GM12878 (cell line): ENCODE measurements around the gene C17orf107.

Experiments used
- BHLHE40 ChIP-seq, 2 experiments: fragments of 450-650 bp in 1 of 2; IDR thresholded peaks; 2 replicates each; pipeline ENCODE4 v1.6.1; 2011 to 2017; ENCODE audit warnings: low read depth in 2 of 2, borderline replicate concordance in 1 of 2, improper control_type of control experiment in 1 of 2, low read length in 1 of 2, mild to moderate bottlenecking in 1 of 2
- BMI1 ChIP-seq: fragments of 450-650 bp; IDR thresholded peaks from 2 replicates; pipeline ENCODE4 v1.6.1; 2016; ENCODE audit warnings: mild to moderate bottlenecking, moderate library complexity, borderline replicate concordance
- BRCA1 ChIP-seq: IDR thresholded peaks from 2 replicates; pipeline ENCODE4 v1.6.1; 2011; ENCODE audit warnings: low read depth, low read length, improper control_type of control experiment
- EGR1 ChIP-seq, 2 experiments: IDR thresholded peaks; 1 replicate in 1 of 2; 2 replicates in 1 of 2; pipeline ENCODE4 v1.6.1; 2011 to 2012; ENCODE audit warnings: low read depth in 2 of 2, low read length in 2 of 2, borderline replicate concordance in 1 of 2, mild to moderate bottlenecking in 1 of 2, moderate library complexity in 1 of 2
- EP300 ChIP-seq, 2 experiments: fragments of 150-350 bp in 1 of 2; IDR thresholded peaks; 2 replicates each; pipeline ENCODE4 v1.6.1; 2011 to 2012; ENCODE audit warnings: low read depth in 2 of 2, low read length in 2 of 2, borderline replicate concordance in 1 of 2, improper control_type of control experiment in 1 of 2, inconsistent platforms in 1 of 2; ENCODE audit not compliant: control insufficient read depth in 1 of 2
- FOS ChIP-seq: IDR thresholded peaks from 3 replicates; pipeline ENCODE4 v1.6.1; 2011; ENCODE audit warnings: borderline replicate concordance; ENCODE audit not compliant: insufficient read length; ENCODE audit errors: extremely low read depth
- MLLT1 ChIP-seq: fragments of 450-650 bp; IDR thresholded peaks from 2 replicates; pipeline ENCODE4 v1.6.1; 2016; ENCODE audit warnings: mild to moderate bottlenecking
- SMARCA5 ChIP-seq: fragments of 450-650 bp; IDR thresholded peaks from 2 replicates; pipeline ENCODE4 v1.6.1; 2017; ENCODE audit warnings: mild to moderate bottlenecking
- TF ChIP-seq, protein P1 (sequence below), 3 experiments: IDR thresholded peaks in 2 of 3; conservative IDR thresholded peaks in 1 of 3; 2 replicates each; pipeline ENCODE4 v1.5.1; 2011; ENCODE audit warnings: low read depth in 3 of 3, low read length in 3 of 3, mild to moderate bottlenecking in 3 of 3, control low read depth in 2 of 3, moderate library complexity in 2 of 3, inconsistent platforms in 1 of 3, mixed read lengths in 1 of 3; ENCODE audit not compliant: control insufficient read depth in 2 of 3, insufficient read depth in 1 of 3; ENCODE audit errors: extremely low read depth in 1 of 3
- TF ChIP-seq, protein P2 (sequence below): IDR thresholded peaks from 2 replicates; pipeline ENCODE4 v1.6.1; 2012; ENCODE audit warnings: mild to moderate bottlenecking, low read depth, low read length

DNA sequence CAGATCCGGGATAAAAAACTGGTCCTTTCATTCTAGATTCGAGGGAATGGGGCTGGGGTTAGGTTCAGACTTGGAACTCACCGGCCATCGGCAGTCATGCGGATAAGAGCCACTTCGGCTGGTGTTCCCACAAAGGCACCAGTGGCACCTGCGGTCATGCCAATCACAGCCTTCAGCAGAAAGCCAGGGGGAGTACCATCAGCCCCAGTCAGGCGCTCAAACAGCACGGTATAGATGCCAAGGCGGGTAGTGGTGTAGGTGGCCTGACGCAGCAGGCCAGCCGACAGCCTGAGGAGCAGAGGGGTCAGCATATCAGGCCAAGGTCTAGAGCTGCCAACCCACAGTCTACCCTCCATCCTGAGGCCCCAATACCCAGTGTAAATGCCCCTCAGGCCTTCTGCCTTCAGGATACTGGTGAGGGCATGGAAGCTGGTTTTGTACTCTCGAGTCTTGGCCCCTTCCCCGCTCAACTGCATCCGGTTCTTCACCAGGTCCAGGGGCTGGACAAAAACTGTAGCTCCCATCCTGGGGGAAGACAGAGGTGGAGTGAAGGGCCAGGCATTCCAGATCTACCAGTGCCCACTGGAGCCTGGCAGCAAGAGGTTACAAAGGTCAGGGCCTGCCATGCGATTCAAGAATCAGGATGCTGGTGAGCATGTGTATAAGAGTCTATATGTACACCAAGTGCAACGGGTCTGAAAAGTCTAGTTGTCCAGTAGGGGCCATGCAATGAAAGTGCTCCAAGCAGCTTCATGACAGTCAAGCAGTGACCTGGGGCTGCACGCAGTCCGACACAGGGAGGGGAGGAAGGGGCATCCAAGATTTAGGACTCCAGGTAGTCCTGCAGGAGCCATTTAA, 39.6 kb downstream of the C17orf107 start:
- TF ChIP-seq EGR1 (IDR thresholded peaks at IDR 0.05; ENCODE audit: borderline replicate concordance in 1 of 2, low read depth in 2 of 2, low read length in 2 of 2), result no peak
- TF ChIP-seq BMI1, result no peak
- TF ChIP-seq, protein P1, sequence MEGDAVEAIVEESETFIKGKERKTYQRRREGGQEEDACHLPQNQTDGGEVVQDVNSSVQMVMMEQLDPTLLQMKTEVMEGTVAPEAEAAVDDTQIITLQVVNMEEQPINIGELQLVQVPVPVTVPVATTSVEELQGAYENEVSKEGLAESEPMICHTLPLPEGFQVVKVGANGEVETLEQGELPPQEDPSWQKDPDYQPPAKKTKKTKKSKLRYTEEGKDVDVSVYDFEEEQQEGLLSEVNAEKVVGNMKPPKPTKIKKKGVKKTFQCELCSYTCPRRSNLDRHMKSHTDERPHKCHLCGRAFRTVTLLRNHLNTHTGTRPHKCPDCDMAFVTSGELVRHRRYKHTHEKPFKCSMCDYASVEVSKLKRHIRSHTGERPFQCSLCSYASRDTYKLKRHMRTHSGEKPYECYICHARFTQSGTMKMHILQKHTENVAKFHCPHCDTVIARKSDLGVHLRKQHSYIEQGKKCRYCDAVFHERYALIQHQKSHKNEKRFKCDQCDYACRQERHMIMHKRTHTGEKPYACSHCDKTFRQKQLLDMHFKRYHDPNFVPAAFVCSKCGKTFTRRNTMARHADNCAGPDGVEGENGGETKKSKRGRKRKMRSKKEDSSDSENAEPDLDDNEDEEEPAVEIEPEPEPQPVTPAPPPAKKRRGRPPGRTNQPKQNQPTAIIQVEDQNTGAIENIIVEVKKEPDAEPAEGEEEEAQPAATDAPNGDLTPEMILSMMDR (IDR thresholded peaks at IDR 0.05 in 2 of 3, conservative IDR thresholded peaks at IDR 0.05 in 1 of 3; ENCODE audit: control insufficient read depth in 2 of 3, extremely low read depth in 1 of 3, insufficient read depth in 1 of 3, low read depth in 3 of 3, low read length in 3 of 3), result no peak
- TF ChIP-seq MLLT1, result peak; percentile 66
- no peak for TF ChIP-seq BHLHE40 (IDR thresholded peaks at IDR 0.05; ENCODE audit: borderline replicate concordance in 1 of 2, low read depth in 2 of 2, low read length in 1 of 2)
- TF ChIP-seq FOS, result no peak
- TF ChIP-seq SMARCA5, result no peak
- TF ChIP-seq, protein P2, sequence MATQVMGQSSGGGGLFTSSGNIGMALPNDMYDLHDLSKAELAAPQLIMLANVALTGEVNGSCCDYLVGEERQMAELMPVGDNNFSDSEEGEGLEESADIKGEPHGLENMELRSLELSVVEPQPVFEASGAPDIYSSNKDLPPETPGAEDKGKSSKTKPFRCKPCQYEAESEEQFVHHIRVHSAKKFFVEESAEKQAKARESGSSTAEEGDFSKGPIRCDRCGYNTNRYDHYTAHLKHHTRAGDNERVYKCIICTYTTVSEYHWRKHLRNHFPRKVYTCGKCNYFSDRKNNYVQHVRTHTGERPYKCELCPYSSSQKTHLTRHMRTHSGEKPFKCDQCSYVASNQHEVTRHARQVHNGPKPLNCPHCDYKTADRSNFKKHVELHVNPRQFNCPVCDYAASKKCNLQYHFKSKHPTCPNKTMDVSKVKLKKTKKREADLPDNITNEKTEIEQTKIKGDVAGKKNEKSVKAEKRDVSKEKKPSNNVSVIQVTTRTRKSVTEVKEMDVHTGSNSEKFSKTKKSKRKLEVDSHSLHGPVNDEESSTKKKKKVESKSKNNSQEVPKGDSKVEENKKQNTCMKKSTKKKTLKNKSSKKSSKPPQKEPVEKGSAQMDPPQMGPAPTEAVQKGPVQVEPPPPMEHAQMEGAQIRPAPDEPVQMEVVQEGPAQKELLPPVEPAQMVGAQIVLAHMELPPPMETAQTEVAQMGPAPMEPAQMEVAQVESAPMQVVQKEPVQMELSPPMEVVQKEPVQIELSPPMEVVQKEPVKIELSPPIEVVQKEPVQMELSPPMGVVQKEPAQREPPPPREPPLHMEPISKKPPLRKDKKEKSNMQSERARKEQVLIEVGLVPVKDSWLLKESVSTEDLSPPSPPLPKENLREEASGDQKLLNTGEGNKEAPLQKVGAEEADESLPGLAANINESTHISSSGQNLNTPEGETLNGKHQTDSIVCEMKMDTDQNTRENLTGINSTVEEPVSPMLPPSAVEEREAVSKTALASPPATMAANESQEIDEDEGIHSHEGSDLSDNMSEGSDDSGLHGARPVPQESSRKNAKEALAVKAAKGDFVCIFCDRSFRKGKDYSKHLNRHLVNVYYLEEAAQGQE, result no peak
- TF ChIP-seq BRCA1, result no peak
- TF ChIP-seq EP300 (IDR thresholded peaks at IDR 0.05; ENCODE audit: borderline replicate concordance in 1 of 2, control insufficient read depth in 1 of 2, low read depth in 2 of 2, low read length in 2 of 2), result no peak
